Prostate gland (tissue), 2 donors: ENCODE results near the gene ATRN.

Experiments used
- POLR2A ChIP-seq: fragments of 450-650 bp; IDR thresholded peaks from one replicate; pipeline ENCODE4 v1.6.1; 2016; ENCODE audit warnings: antibody characterized with exemption, mild to moderate bottlenecking
- TF ChIP-seq, protein P1 (sequence below), 4 experiments: fragments of 200-600 bp in 2 of 4; fragments of 450-650 bp in 2 of 4; sonication (generic) in 2 of 4; IDR thresholded peaks; 1 replicate in 3 of 4; 2 replicates in 1 of 4; pipeline ENCODE4 v1.5.1; 2016 to 2019; ENCODE audit warnings: antibody characterized with exemption in 4 of 4, mild to moderate bottlenecking in 2 of 4, moderate library complexity in 2 of 4

DNA sequence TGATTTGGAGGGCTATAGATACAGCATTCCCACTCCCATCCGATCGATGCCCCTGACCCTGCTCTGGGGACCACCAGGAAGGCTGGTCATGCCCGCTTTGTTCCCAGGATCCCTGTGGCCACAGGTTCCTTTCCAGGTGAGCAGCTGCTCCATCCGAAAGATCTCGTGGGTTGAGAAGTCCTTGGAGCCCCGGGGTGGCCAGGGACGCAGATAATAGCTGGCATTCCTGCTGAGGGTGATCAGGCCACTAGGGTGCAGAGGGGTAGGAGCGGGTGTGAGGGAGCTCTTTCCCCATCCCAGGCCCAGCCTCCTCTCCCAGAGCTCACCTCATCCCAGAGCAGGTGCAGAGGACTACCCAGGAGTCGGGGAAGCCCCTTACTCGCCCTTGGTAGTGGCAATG is 203.6 kb downstream of the ATRN start:
- TF ChIP-seq, protein P1, sequence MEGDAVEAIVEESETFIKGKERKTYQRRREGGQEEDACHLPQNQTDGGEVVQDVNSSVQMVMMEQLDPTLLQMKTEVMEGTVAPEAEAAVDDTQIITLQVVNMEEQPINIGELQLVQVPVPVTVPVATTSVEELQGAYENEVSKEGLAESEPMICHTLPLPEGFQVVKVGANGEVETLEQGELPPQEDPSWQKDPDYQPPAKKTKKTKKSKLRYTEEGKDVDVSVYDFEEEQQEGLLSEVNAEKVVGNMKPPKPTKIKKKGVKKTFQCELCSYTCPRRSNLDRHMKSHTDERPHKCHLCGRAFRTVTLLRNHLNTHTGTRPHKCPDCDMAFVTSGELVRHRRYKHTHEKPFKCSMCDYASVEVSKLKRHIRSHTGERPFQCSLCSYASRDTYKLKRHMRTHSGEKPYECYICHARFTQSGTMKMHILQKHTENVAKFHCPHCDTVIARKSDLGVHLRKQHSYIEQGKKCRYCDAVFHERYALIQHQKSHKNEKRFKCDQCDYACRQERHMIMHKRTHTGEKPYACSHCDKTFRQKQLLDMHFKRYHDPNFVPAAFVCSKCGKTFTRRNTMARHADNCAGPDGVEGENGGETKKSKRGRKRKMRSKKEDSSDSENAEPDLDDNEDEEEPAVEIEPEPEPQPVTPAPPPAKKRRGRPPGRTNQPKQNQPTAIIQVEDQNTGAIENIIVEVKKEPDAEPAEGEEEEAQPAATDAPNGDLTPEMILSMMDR (IDR thresholded peaks at IDR 0.05) = no peak
- TF ChIP-seq POLR2A = no peak
